WTC11 (cell line): ENCODE measurements around the gene VAMP2.

Experiments
- ATF1 ChIP-seq: sonication (generic); formaldehyde crosslinking; IDR thresholded peaks from 2 replicates; pipeline ENCODE4 v1.8.1; 2023; ENCODE audit warnings: mild to moderate bottlenecking, moderate library complexity, missing genetic modification reagents
- ATF2 ChIP-seq: sonication (generic); formaldehyde crosslinking; IDR thresholded peaks from 2 replicates; pipeline ENCODE4 v1.8.1; 2022; ENCODE audit warnings: low read depth, missing genetic modification reagents, borderline replicate concordance
- FOXJ3 ChIP-seq: sonication (generic); formaldehyde crosslinking; IDR thresholded peaks from 2 replicates; pipeline ENCODE4 v1.9.0; 2021; ENCODE audit warnings: missing genetic modification reagents, mild to moderate bottlenecking, borderline replicate concordance
- FOXK1 ChIP-seq: sonication (generic); formaldehyde crosslinking; IDR thresholded peaks from 2 replicates; pipeline ENCODE4 v1.8.0; 2022; ENCODE audit warnings: mild to moderate bottlenecking, moderate library complexity, missing genetic modification reagents
- HMGXB4 ChIP-seq: sonication (generic); formaldehyde crosslinking; IDR thresholded peaks from 2 replicates; pipeline ENCODE4 v1.8.1; 2023; ENCODE audit warnings: mild to moderate bottlenecking, moderate library complexity, missing genetic modification reagents
- SMAD3 ChIP-seq: sonication (generic); formaldehyde crosslinking; IDR thresholded peaks from 2 replicates; pipeline ENCODE4 v1.8.0; 2022; ENCODE audit warnings: missing genetic modification reagents, mild to moderate bottlenecking, borderline replicate concordance
- USF2 ChIP-seq: sonication (generic); formaldehyde crosslinking; IDR thresholded peaks from 2 replicates; pipeline ENCODE4 v1.8.1; 2023; ENCODE audit warnings: mild to moderate bottlenecking, missing genetic modification reagents, moderate library complexity
- TF ChIP-seq, protein P1 (sequence below): sonication (generic); formaldehyde crosslinking; conservative IDR thresholded peaks from 2 replicates; pipeline ENCODE4 v1.8.1; 2023; ENCODE audit warnings: mild to moderate bottlenecking, low read depth, missing genetic modification reagents, moderate library complexity
- TF ChIP-seq, protein P2 (sequence below): sonication (generic); formaldehyde crosslinking; conservative IDR thresholded peaks from 2 replicates; pipeline ENCODE4 v1.8.1; 2022; ENCODE audit warnings: mild to moderate bottlenecking, missing genetic modification reagents
- TF ChIP-seq, protein P3 (sequence below): fragments of 200-600 bp; IDR thresholded peaks from 2 replicates; pipeline ENCODE4 v1.8.0; 2022; ENCODE audit warnings: antibody characterized with exemption

GRCh38 chr17:8133941-8134340 is 28.8 kb downstream of the VAMP2 start:
- TF ChIP-seq, protein P1, sequence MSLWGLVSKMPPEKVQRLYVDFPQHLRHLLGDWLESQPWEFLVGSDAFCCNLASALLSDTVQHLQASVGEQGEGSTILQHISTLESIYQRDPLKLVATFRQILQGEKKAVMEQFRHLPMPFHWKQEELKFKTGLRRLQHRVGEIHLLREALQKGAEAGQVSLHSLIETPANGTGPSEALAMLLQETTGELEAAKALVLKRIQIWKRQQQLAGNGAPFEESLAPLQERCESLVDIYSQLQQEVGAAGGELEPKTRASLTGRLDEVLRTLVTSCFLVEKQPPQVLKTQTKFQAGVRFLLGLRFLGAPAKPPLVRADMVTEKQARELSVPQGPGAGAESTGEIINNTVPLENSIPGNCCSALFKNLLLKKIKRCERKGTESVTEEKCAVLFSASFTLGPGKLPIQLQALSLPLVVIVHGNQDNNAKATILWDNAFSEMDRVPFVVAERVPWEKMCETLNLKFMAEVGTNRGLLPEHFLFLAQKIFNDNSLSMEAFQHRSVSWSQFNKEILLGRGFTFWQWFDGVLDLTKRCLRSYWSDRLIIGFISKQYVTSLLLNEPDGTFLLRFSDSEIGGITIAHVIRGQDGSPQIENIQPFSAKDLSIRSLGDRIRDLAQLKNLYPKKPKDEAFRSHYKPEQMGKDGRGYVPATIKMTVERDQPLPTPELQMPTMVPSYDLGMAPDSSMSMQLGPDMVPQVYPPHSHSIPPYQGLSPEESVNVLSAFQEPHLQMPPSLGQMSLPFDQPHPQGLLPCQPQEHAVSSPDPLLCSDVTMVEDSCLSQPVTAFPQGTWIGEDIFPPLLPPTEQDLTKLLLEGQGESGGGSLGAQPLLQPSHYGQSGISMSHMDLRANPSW (CRISPR knock-in tag) = no peak
- TF ChIP-seq FOXK1 (CRISPR knock-in tag) (no peak), ATF1 (no peak), SMAD3 (CRISPR knock-in tag) (no peak), FOXJ3 (CRISPR knock-in tag) (no peak), ATF2 (CRISPR knock-in tag) (no peak), USF2 (no peak), HMGXB4 (CRISPR knock-in tag) (no peak)
- TF ChIP-seq, protein P2, sequence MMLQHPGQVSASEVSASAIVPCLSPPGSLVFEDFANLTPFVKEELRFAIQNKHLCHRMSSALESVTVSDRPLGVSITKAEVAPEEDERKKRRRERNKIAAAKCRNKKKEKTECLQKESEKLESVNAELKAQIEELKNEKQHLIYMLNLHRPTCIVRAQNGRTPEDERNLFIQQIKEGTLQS (CRISPR knock-in tag) = no peak
- TF ChIP-seq, protein P3, sequence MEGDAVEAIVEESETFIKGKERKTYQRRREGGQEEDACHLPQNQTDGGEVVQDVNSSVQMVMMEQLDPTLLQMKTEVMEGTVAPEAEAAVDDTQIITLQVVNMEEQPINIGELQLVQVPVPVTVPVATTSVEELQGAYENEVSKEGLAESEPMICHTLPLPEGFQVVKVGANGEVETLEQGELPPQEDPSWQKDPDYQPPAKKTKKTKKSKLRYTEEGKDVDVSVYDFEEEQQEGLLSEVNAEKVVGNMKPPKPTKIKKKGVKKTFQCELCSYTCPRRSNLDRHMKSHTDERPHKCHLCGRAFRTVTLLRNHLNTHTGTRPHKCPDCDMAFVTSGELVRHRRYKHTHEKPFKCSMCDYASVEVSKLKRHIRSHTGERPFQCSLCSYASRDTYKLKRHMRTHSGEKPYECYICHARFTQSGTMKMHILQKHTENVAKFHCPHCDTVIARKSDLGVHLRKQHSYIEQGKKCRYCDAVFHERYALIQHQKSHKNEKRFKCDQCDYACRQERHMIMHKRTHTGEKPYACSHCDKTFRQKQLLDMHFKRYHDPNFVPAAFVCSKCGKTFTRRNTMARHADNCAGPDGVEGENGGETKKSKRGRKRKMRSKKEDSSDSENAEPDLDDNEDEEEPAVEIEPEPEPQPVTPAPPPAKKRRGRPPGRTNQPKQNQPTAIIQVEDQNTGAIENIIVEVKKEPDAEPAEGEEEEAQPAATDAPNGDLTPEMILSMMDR = no peak
